Measurements from ENCODE around the gene CLSTN2. TPM values are rescaled to one million over a fixed set of nuclear protein-coding genes. Genes with fewer than 3 reads are reported as not detected.

CLSTN2 gene
- total RNA-seq, 4 donors from 2014 or later, result 19.5 to 66.7 (median 42.5) TPM

GRCh38 chr3:140249188-140249587 is 314.2 kb downstream of the CLSTN2 start:
- no peak for TF ChIP-seq CTCF (IDR thresholded peaks at IDR 0.05; ENCODE audit: low read depth)

- no peak for TF ChIP-seq CTCF (IDR thresholded peaks at IDR 0.05; ENCODE audit: low read depth)
Observed at GRCh38 chr3:140250010-140250855, 315.2 kb downstream of the CLSTN2 start.

- TF ChIP-seq CTCF (IDR thresholded peaks at IDR 0.05; ENCODE audit: low read depth), result no peak
Observed at GRCh38 chr3:140250945-140251344, 316.0 kb downstream of the CLSTN2 start.

- no peak for TF ChIP-seq CTCF (IDR thresholded peaks at IDR 0.05; ENCODE audit: low read depth)
Observed at GRCh38 chr3:140251678-140252077, 316.7 kb downstream of the CLSTN2 start.

GRCh38 chr3:140252812-140253656 is 318.0 kb downstream of the CLSTN2 start:
- no peak for TF ChIP-seq CTCF (IDR thresholded peaks at IDR 0.05; ENCODE audit: low read depth)

GRCh38 chr3:140258222-140258724 is 323.3 kb downstream of the CLSTN2 start:
- no peak for TF ChIP-seq CTCF (IDR thresholded peaks at IDR 0.05; ENCODE audit: low read depth)

GRCh38 chr3:140265302-140265701 is 330.3 kb downstream of the CLSTN2 start:
- TF ChIP-seq CTCF (IDR thresholded peaks at IDR 0.05; ENCODE audit: low read depth), result no peak

All from subcutaneous adipose tissue (tissue), 4 donors.